Left lobe of liver (tissue), 2 donors: Measurements from ENCODE around the gene TAB2. TPM values are rescaled to one million over a fixed set of nuclear protein-coding genes. Genes with fewer than 3 reads are reported as not detected.
A peak's percentile ranks its signal among the peaks of the same experiment; 100 is the strongest.
"Not testable (repeated sequence)": the region's sequence is repeated elsewhere in the genome, so short reads cannot be mapped to it uniquely, and the experiment has no call there.

Experiments used
- ATAC-seq: fragments of 200-7000 bp; cut with Tn5 transposase; one replicate; pipeline ENCODE4 v1.9.1; 2020; ENCODE audit warnings: mild to moderate bottlenecking, moderate library complexity
- DNase-seq: peaks from one replicate; pipeline ENCODE4 v3.0.0-alpha.2; 2020; ENCODE audit warnings: low spot score
- total RNA-seq: library from RNA; stranded (reverse); gene quantifications from one replicate; pipeline ENCODE4 v1.2.1, GENCODE V29; 2021
- donor health status: DM: no; HTN: no; CAD: no; lungs with moderate emphysema.
- donor health status: DM: no; HTN: yes; CAD: no.

The TAB2 gene
- total RNA-seq, 1 donor from 2014 or later, result 26.9 TPM

DNA sequence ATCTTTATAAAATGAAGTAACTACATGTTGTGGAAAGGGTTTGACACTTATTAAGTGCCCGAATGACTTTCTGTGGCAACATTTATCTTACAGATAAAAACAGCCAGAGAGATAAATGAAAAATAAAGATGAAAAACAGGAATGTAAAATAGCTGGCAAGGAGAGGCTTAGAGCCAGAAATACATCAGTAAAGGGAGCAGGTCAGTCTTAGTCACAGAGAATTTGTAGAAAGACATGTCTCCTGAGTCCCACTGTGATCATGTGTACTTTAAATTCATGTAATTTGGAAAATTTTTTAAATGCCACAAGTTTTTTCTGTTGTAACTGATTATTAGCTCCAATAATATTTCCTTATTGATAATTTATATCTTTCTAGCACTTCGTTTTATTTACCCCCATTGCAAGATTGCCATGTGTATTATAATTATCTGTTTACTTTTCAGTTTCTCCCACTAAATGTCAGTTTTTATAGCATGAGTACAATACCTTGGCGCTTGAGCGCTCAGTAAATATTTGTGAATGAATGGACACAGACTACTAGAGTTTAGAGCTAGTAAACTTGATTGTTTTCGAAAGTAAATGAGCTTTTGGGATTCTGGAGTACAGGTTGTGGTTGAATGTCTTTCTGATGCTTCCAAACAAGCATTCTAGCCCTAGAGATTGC lies 15.2 kb downstream of the TAB2 start:
- no peak for DNase-seq
- ATAC-seq, result peak; percentile 67

GRCh38 chr6:149333266-149333620 lies 15.7 kb downstream of the TAB2 start:
- DNase-seq (no peak), ATAC-seq (peak; percentile 50)

GRCh38 chr6:149334201-149334600 lies 16.7 kb downstream of the TAB2 start:
- DNase-seq, result no peak
- no peak for ATAC-seq

GRCh38 chr6:149334682-149335160 lies 17.2 kb downstream of the TAB2 start:
- ATAC-seq, result no peak
- no peak for DNase-seq

- ATAC-seq (no peak), DNase-seq (no peak)
Observed at GRCh38 chr6:149335924-149336608, 18.6 kb downstream of the TAB2 start.

DNA sequence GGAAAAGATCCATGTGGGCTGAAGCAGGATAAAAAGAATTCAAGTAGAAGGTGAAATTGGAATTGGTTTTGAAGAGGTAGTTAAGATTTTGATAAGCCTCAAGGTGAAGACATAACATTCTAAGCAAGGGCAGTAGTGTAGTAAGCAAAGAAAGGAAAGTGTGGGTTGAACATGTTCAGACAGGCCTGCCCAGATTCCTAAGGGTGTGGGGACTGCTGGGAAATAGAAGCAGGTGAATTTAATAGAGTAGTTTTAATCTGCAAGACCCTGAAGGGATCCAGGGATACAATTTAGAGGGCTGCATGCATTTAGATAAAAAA lies 19.1 kb downstream of the TAB2 start:
- DNase-seq, result no peak

DNA sequence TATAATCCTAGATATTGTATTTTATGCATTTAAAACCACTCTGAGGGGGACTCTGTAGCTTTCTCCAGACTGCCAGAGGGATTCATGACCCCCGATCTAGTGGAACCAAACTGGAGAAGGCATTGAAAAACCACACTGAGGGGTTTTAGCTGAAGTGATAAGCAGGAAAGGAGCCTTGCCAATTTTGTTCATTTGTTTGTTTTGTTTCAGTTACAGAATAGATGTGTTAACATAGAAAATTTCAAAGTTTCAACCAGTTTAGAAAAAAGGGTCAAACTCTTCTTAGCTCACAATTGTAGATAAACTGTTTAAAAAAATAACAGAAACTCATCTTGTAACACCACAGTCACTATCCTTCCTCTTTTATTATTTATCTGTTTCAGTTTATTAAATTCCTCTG lies 19.8 kb downstream of the TAB2 start:
- ATAC-seq, result peak; percentile 53
- DNase-seq, result no peak

More for the DNA sequence above, 19.1 kb downstream of the TAB2 start:
- peak; percentile 42 for ATAC-seq

GRCh38 chr6:149340200-149340599 lies 22.7 kb downstream of the TAB2 start:
- ATAC-seq, result peak; percentile 27
- DNase-seq, result no peak

DNA sequence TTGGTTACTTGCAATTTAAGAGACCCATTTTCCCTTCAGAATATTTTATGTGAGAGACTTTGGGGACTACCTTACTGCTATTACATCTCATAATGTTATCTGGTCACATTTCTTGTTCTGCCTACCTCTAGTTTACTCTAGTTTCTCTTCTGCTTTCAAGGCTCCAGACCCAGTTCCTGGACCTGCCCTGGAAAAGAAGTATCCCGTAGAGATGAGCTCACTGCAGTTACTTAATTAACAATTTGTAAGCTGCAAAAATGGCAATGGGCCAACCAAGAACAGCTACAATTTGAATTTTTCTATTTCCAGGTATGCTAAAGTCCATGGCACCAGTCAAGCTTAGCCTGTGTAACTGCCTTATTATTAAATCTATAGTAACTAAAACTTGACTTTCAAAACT lies 25.0 kb downstream of the TAB2 start:
- peak; percentile 21 for ATAC-seq
- DNase-seq, result no peak

DNA sequence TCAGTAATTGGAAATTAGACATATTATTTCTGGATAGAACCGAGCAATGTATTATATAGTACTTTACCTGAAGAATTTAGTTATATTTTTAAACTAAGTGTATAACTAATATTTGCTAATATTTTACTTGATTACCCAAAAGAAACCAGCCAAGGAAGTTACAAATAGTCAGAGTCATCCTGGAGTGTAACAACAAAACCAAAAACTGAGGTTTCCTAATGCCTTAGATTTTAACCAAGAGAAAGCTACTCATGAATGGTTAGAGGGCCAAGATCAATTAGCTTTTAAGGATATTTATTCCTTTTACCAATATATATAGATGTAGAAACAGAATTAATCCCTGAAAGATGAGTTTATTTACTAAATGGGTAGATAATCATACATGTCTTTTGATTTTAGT lies 26.0 kb downstream of the TAB2 start:
- DNase-seq (no peak), ATAC-seq (no peak)

DNA sequence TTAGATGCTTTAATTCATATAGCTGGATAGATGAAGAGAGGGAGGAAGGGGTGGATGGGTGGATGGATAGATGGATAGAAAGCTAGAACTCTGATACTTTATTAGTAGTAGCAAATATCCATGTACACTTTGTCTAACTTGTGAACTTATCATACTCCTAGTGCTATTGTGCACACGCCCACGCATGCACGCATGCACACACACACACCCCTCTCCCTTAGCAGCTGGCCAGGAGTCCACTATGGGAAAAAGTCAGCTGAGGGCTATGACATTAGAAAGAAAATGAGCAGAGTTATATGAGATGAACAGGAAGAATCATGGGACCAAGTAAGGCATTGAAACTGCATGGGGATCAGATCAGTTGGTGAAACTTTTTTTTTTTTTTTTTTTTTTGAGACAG lies 28.6 kb downstream of the TAB2 start:
- no peak for ATAC-seq
- DNase-seq, result no peak

DNA sequence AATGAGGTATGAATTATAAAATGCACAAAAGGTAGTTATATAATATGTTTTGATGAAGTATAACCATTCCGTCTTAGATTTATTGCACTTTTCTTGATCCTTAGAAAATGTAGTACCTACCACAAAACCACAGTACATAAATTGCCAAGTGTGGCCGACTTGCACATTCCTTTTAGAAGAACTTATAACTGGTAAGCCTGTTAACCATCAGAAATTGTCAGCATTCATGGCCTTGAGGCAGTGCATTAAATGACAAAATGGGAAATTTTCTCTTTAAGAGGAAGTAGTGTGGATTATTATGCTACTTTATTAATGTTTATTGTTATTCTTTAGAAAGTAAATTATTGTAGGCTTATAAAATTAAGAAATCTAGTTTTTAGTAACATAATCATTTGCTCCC lies 29.6 kb downstream of the TAB2 start:
- DNase-seq (no peak), ATAC-seq (no peak)

DNA sequence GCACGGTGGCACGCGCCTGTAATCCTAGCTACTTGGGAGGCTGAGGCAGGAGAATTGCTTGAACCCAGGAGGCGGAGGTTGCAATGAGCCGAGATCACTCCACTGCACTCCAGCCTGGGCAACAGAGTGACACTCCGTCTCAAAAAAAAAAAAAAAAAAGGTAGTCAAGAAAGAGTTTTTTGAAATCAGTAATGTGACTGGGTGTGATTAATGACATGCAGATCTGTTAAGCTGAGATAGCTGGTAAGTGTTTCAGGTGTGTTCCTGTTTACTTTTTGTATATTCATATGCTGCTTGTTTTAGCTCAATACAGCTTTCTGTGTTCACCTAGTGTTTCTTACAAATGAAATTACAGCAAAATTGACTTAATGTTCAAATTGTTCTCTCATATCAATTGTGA lies 31.8 kb downstream of the TAB2 start:
- DNase-seq, ATAC-seq: not testable (repeated sequence)

DNA sequence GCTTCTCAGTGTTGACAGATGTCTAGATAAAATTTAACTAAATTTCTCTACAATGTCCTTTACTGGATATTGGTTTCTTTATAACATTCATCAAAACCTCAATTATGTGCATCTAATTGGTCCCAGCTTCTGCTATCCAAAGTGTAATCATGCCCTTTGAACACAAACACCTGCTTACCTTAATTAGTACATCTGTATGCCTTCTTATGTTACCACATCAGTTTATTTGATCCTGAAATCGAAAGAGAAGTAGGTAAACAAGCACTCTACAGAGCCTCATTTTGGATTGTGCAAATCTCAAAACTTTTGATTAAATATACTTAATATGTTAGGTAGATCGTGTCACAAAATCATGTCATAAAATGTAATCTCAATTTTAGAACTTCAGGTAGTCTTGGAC lies 36.5 kb downstream of the TAB2 start:
- DNase-seq, result no peak
- ATAC-seq, result peak; percentile 76

- ATAC-seq, result no peak
- DNase-seq, result no peak
Observed at GRCh38 chr6:149356081-149356750, 38.7 kb downstream of the TAB2 start.

GRCh38 chr6:149357726-149358538 lies 40.4 kb downstream of the TAB2 start:
- ATAC-seq (no peak), DNase-seq (no peak)

GRCh38 chr6:149359440-149359839 lies 41.9 kb downstream of the TAB2 start:
- ATAC-seq (no peak), DNase-seq (no peak)

- ATAC-seq (peak; percentile 66), DNase-seq (no peak)
Observed at GRCh38 chr6:149360536-149360935, 43.0 kb downstream of the TAB2 start.

DNA sequence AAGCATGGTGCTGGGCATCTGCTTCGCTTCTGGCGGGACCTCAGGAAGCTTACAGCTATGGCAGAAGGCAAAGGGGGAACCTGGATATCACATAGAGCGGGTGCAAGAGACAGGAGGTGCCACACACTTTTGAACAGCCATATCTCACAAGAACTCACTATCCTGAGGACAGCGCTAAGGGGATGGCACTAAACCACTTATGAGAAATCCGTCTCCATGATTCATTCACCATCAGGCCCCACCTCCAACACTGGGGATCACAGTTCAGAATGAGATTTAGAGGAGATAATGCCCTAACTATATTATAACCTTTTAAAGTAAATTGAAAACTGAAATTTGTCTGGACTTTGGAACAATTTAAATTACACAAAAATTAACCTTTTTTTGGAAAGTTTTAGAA lies 44.8 kb downstream of the TAB2 start:
- ATAC-seq, result no peak
- no peak for DNase-seq

DNA sequence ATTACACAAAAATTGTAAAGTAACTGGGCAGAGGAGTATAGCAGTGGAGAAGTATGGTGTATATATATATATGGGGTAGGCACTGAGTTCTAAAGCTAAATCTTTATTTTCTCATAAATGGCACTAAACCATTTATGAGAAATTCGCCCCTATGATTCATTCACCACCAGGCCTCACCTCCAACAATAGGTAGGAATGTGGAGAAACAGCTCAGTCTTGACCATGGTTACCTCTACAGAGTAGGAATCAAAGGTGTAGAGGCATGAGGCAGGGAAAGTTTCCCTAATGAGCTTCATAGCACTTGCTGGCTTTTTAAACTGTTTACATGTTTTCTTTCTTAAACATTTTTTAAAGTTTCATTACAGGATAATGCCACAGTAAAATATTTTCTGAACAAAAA lies 45.6 kb downstream of the TAB2 start:
- no peak for ATAC-seq
- no peak for DNase-seq

DNA sequence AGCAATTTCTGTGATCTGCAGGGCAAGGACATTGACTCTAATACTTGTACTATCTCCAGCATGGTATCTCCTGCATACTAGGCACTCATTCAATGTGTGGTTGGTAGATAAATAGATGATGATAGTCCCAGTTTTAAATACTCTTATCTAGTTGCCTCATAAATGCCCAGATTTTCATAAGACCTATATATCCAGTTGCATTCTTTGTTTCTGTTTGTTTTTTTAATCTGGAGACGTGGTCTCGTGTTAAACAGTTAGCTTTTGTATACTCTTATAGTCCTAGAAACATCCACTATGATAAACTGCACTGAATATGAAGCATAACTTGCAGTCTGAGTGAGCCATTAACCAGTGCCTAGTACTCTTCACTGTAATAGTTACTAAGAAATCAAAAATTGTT lies 47.0 kb downstream of the TAB2 start:
- ATAC-seq, result peak; percentile 40
- no peak for DNase-seq
